Transverse colon (tissue), 4 donors: ENCODE measurements around the gene KCNJ16. TPM values are rescaled to one million over a fixed set of nuclear protein-coding genes. Genes with fewer than 3 reads are reported as not detected.

ENCODE experiments used
- DNase-seq: peaks from one replicate; pipeline ENCODE4 v3.0.0-alpha.2; 2019
- H3K27ac ChIP-seq, 4 donors: fragments of 200-600 bp; sonication (generic); 2 replicates each; pipeline ENCODE4 v1.5.1; 2016 to 2018; ENCODE audit warnings: inconsistent platforms in 4 of 4
- H3K27me3 ChIP-seq: fragments of 200-600 bp; sonication (generic); 2 replicates; pipeline ENCODE4 v1.5.1; 2017; ENCODE audit warnings: inconsistent platforms
- H3K36me3 ChIP-seq, 4 donors: fragments of 200-600 bp; sonication (generic); 2 replicates each; pipeline ENCODE4 v1.5.1; 2017 to 2019; ENCODE audit warnings: inconsistent platforms in 4 of 4
- H3K4me1 ChIP-seq, 4 donors: fragments of 200-600 bp; sonication (generic); 2 replicates each; pipeline ENCODE4 v1.5.1; 2017 to 2020; ENCODE audit warnings: inconsistent platforms in 4 of 4
- H3K4me3 ChIP-seq, 4 donors: fragments of 200-600 bp; sonication (generic); 1 replicate in 1 of 4; 2 replicates in 3 of 4; pipeline versions ENCODE4 v1.5.1 to v1.6.1; 2017 to 2019; ENCODE audit warnings: inconsistent platforms in 4 of 4
- H3K9me3 ChIP-seq, 2 donors: fragments of 200-600 bp; sonication (generic); 2 replicates each; pipeline ENCODE4 v1.5.1; 2017 to 2019; ENCODE audit warnings: inconsistent platforms in 2 of 2
- EP300 ChIP-seq: sonication (generic); formaldehyde crosslinking; IDR thresholded peaks from one replicate; pipeline ENCODE4 v1.6.1; 2017; ENCODE audit warnings: antibody characterized with exemption, low read depth
- POLR2A ChIP-seq: fragments of 450-650 bp; IDR thresholded peaks from one replicate; pipeline ENCODE4 v1.6.1; 2016; ENCODE audit warnings: antibody characterized with exemption, mild to moderate bottlenecking, moderate library complexity
- POLR2AphosphoS5 ChIP-seq, 3 donors: sonication (generic); formaldehyde crosslinking; IDR thresholded peaks; one replicate each; pipeline ENCODE4 v1.6.1; 2016; ENCODE audit warnings: antibody characterized with exemption in 3 of 3
- WGBS, 2 donors: methylation state at CpG; one replicate each; pipeline ENCODE4 v1.1.5; 2018; ENCODE audit warnings: low coverage in 1 of 2; 5-methylcytosine and 5-hydroxymethylcytosine counted together
- in situ Hi-C, 4 donors: fragments of 200-750 bp; cut with MboI; loops; one replicate each; pipeline versions ENCODE4 v1.15.0 to v1.15.1; 2017; ENCODE audit warnings: low sequenced_read_pairs in 3 of 4, low pct_ligation_motif_present in 1 of 4, low pct_unique_long_range_greater_than_20kb in 1 of 4
- intact Hi-C: fragments of 100-400 bp; cut with DNase I; formaldehyde crosslinking; loops from one replicate; pipeline ENCODE4 v1.15.1; 2023; ENCODE audit warnings: low total_unique reads
- total RNA-seq, 4 donors: library from RNA; depleted of rRNA; stranded (reverse); fragments of >200 nt; gene quantifications; one replicate each; pipeline ENCODE4 v1.1.0, GENCODE V29; 2016
- TF ChIP-seq, protein P1 (sequence below), 5 experiments: fragments of 200-600 bp in 3 of 5; fragments of 450-650 bp in 2 of 5; sonication (generic) in 3 of 5; IDR thresholded peaks; 1 replicate in 2 of 5; 2 replicates in 3 of 5; pipeline ENCODE4 v1.5.1; 2016 to 2017; ENCODE audit warnings: antibody characterized with exemption in 5 of 5, inconsistent platforms in 3 of 5, mild to moderate bottlenecking in 2 of 5, moderate library complexity in 1 of 5

Gene KCNJ16
- total RNA-seq, 4 donors from 2014 or later, result 0.27 TPM; not detected in 3

DNA sequence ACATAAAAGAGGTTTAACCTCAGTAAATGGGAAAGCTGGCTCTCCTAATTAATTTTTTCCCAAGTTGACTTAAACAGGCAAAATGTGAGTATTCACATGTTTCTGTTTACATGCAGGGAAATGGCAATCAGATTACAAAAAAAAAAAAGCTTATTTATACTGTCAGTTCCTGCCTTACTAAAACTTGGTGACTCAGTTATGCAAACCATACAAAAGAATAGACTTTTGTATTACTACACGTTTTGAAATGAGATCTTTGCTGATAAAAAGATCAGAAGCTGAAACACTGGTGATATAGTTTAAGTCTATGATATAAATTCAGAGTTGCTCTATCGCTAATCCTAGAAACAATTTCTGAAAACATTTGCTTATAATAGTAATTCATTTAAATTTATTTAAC lies 85.0 kb downstream of the KCNJ16 start:
- 39 to 46% methylated on average over 2 of the region's 2 CpGs for WGBS, 2 donors
- no peak for TF ChIP-seq POLR2A
- no peak for TF ChIP-seq EP300
- no peak for TF ChIP-seq POLR2AphosphoS5 (IDR thresholded peaks at IDR 0.05)
- TF ChIP-seq, protein P1, sequence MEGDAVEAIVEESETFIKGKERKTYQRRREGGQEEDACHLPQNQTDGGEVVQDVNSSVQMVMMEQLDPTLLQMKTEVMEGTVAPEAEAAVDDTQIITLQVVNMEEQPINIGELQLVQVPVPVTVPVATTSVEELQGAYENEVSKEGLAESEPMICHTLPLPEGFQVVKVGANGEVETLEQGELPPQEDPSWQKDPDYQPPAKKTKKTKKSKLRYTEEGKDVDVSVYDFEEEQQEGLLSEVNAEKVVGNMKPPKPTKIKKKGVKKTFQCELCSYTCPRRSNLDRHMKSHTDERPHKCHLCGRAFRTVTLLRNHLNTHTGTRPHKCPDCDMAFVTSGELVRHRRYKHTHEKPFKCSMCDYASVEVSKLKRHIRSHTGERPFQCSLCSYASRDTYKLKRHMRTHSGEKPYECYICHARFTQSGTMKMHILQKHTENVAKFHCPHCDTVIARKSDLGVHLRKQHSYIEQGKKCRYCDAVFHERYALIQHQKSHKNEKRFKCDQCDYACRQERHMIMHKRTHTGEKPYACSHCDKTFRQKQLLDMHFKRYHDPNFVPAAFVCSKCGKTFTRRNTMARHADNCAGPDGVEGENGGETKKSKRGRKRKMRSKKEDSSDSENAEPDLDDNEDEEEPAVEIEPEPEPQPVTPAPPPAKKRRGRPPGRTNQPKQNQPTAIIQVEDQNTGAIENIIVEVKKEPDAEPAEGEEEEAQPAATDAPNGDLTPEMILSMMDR (IDR thresholded peaks at IDR 0.05), result no peak

DNA sequence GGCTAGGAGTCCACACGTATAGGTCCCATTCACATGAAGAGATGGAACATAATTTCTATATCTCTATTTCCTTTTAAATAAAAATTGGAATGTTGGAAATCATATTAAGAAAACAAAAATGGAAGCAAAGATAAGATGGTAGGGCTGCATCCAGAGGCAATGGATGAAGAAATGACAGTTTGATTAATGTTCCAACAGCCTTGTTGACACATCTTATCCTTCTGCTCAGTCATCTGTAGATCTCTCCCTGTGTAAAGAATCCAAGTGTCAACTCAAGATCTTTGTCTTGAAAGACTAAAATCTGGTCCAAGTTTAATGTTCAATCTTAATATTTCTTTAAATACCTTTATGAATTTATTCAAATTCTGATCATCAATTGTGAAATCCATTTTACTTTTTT lies 86.5 kb downstream of the KCNJ16 start:
- in situ Hi-C loops, result loop anchor here in 2 of 4 donors (25.0 kb wide), 2 partner anchors 401 to 574 kb away; no protein-coding TSS in a partner anchor
- TF ChIP-seq POLR2A, result no peak
- TF ChIP-seq, protein P1 (IDR thresholded peaks at IDR 0.05), result no peak
- TF ChIP-seq POLR2AphosphoS5 (IDR thresholded peaks at IDR 0.05), result no peak
- no peak for TF ChIP-seq EP300
- no peak overlapping the region for H3K27ac ChIP-seq

More for the DNA sequence above, 85.0 kb downstream of the KCNJ16 start:
- Histone ChIP-seq H3K36me3 (no peaks in the 10 kb centered on the region), H3K9me3 (no peaks in the 10 kb centered on the region), H3K27me3 (peaks cover 6% of the 10 kb centered on the region), H3K4me3 (no peak overlapping the region), H3K4me1 (no peaks in the 10 kb centered on the region), H3K27ac (no peak overlapping the region)
- in situ Hi-C loops (loop anchor here in 2 of 4 donors (25.0 kb wide), 2 partner anchors 402 to 573 kb away; no protein-coding TSS in a partner anchor), intact Hi-C loops (no loop called here)
- no peak for DNase-seq

GRCh38 chr17:70165383-70165782 lies 90.4 kb downstream of the KCNJ16 start:
- Histone ChIP-seq H3K36me3 (no peaks in the 10 kb centered on the region), H3K27ac (no peak overlapping the region), H3K4me1 (peaks cover 0 to 18% (median 2%) of the 10 kb centered on the region in 4 donors), H3K4me3 (no peak overlapping the region), H3K9me3 (no peaks in the 10 kb centered on the region), H3K27me3 (peaks cover 2% of the 10 kb centered on the region)
- 83 to 88% methylated on average over 2 of the region's 2 CpGs for WGBS, 2 donors
- TF ChIP-seq POLR2A (no peak), EP300 (no peak), POLR2AphosphoS5 (IDR thresholded peaks at IDR 0.05) (no peak)
- TF ChIP-seq, protein P1 (IDR thresholded peaks at IDR 0.05), result no peak
- DNase-seq, result no peak
- in situ Hi-C loops (loop anchor here in 2 of 4 donors (25.0 kb wide), 2 partner anchors 397 to 578 kb away; no protein-coding TSS in a partner anchor), intact Hi-C loops (no loop called here)

More for the DNA sequence above, 86.5 kb downstream of the KCNJ16 start:
- H3K4me3 ChIP-seq, result no peak overlapping the region
- intact Hi-C loops, result no loop called here
- no peaks in the 10 kb centered on the region for H3K4me1 ChIP-seq
- H3K36me3 ChIP-seq, result no peaks in the 10 kb centered on the region
- peaks cover 6% of the 10 kb centered on the region for H3K27me3 ChIP-seq
- DNase-seq, result no peak
- WGBS, 2 donors, result 87 to 92% methylated on average over 1 of the region's 1 CpG
- no peaks in the 10 kb centered on the region for H3K9me3 ChIP-seq

DNA sequence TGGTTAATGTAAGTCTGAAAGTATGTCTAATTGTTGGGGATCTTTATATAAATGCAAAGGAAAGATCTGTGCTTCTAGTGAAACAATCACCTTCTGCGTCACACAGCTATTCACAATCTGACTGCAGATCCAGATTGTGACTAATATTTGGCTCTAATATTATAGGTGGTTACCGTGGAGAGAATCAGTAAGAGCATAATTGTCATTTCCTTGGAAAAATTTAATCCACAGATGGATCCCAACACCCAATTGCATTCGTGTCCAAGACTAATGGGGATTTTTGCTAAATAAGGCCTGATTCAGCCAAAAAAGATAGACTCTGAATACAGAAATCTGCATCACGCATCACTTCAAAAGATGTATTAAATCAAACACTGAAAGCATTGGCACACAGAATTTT lies 91.6 kb downstream of the KCNJ16 start:
- Histone ChIP-seq H3K4me1 (peaks cover 0 to 21% (median 2%) of the 10 kb centered on the region in 4 donors), H3K9me3 (no peaks in the 10 kb centered on the region), H3K27ac (no peak overlapping the region), H3K36me3 (no peaks in the 10 kb centered on the region), H3K27me3 (peaks cover 10% of the 10 kb centered on the region), H3K4me3 (no peak overlapping the region)
- intact Hi-C loops, result no loop called here
- TF ChIP-seq EP300 (no peak), POLR2A (no peak), POLR2AphosphoS5 (IDR thresholded peaks at IDR 0.05) (no peak)
- TF ChIP-seq, protein P1 (IDR thresholded peaks at IDR 0.05), result no peak
- DNase-seq, result no peak
- in situ Hi-C loops, result loop anchor here in 2 of 4 donors (25.0 kb wide), 2 partner anchors 396 to 579 kb away; no protein-coding TSS in a partner anchor
- 91 to 100% methylated on average over 3 to 4 of the region's 4 CpGs for WGBS, 2 donors
